ENCODE measurements around the gene DGKD.
A peak's percentile ranks its signal among the peaks of the same experiment; 100 is the strongest.
"Not testable (repeated sequence)": the region's sequence is repeated elsewhere in the genome, so short reads cannot be mapped to it uniquely, and the experiment has no call there.

Gene DGKD

DNA sequence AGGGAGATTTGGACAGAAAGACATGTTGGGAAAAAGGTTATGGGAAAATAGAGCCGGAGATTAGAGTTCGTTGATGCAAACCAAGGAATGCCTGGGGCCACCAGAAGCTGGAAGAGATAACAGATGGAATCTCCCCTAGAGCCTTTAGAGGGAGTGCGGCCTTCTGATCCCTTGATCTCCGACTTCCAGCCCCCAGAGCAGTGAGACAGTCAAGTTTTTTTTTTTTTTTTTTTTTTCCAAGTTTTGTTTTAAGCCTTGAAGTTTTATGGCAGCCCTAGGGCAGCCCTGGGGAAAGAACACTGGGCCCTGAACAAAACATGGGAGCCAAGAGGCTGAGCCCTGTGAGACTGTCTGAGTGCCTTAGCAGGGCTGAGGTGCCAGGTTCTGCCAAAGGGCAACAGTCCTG lies 6.5 kb downstream of the DGKD start:
- no peak for ATAC-seq

GRCh38 chr2:233361297-233361696 lies 7.0 kb downstream of the DGKD start:
- no peak for ATAC-seq
- DNase-seq = no peak

More for the DNA sequence above, 6.5 kb downstream of the DGKD start:
- DNase-seq = no peak

DNA sequence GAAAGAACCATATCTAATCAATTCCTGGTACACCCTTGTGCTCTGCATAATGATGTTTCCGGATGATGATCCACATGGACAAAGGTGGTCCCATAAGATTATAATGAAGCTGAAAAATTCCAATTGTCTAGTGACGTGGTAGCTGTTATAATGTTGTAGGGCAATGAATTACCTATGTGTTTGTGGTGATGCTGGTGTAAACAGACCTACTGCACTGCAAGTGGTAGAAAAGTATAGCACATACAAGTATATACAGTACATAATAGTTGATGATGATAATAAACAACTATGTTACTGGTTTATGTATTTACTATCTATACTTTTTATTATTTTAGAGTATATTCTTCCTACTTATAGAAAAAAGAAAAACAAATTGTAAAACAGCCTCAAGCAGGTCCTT lies 8.4 kb downstream of the DGKD start:
- ATAC-seq = no peak

DNA sequence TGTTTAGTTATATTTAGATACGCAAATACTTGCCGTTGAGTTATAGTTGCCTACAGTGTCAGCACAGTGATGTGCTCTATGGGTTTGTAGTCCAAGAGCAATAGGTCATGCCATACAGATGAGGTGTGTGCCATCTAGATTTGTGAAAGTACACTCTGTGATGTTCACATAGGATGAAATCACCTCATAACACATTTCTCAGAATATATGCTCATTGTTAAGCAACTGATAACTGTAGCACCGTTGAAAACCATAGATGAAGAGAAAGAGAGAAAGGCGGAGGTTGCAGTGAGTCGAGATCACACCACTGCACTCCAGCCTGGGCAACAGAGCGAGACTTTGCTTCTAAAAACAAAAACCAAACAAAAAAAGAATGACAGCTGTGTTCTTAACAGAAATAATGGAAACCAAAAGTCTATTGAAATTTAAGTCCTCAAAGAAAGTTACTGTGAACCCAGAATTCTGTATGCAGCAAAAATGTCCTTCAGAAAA lies 9.5 kb downstream of the DGKD start:
- DNase-seq (no peak), ATAC-seq (peak; percentile 30)

More for the DNA sequence above, 8.4 kb downstream of the DGKD start:
- no peak for DNase-seq

DNA sequence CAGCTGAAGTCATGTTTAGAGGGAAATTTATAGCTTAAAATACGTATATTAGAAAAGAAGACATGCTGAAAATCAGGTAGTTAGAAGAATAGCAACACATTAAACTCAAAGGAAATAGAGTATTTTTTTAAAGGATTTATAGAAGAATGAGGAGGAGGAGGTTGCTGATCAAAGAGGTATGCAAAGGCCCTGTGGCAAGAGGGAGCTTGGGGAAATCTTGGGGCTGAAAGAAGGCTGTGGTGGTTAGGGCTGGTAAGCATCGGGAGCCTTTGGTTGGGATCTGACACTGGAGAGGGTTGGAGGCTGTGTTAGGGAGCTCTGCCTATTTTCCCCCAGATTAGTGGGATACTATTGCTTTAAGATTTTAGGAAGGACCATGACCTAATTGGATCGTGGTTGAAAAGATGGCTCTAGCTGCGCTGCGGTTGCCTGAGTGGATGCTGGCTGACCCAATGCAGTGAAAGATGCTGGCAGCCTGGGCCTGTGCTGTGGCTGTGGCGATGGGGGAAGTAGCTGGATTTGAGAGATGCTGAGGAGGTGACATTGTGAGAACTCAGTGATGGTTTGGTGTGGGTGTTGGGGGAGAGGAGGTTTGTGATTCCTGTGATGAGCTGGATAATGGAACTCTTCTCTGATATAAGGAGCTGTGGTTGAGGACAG lies 11.7 kb downstream of the DGKD start:
- DNase-seq = no peak
- ATAC-seq = peak; percentile 40

GRCh38 chr2:233367586-233367985 lies 13.3 kb downstream of the DGKD start:
- no peak for DNase-seq
- ATAC-seq = no peak

DNA sequence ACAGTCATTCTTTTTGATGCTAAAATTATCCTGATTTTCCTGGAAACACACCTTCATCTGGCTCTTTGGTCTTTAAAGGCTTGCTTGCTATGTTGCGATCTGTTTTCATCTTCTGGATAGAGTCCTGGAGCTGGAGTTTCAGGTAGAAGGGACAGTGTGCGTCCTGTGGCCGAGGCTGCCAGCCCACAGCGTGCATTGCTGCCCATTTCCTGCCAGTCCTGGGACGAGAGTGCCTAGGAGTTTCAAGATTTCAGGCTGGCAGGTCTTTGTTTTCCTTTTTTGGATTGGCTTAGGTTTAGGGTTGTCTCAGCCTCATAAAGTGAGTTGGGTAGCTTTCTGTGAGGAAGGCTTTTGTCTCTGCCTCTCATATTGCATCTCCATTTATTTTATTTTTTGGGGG lies 14.5 kb downstream of the DGKD start:
- DNase-seq (no peak), ATAC-seq (no peak)

DNA sequence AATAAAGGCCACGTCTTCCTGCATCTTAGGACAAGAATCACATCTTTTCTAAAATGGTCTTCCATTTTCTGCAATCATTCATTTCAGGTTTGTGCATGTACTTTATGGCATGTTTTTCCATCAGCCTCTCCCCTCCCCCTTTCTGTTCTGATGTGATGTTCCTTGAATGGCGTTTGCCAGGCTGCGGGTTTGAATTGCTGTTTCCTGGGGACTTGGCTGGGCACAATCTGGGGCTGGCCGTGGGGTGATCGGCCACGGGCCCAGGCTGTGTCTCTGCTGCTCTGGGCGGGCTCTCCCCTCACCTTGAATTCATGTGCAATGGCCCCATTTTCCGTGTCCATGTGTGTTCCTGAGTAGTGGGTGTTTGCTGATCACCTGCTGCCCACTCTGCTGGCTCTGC lies 15.2 kb downstream of the DGKD start:
- DNase-seq (no peak), ATAC-seq (no peak)

GRCh38 chr2:233369897-233370685 lies 15.8 kb downstream of the DGKD start:
- ATAC-seq (no peak), DNase-seq (no peak)

GRCh38 chr2:233371641-233372040 lies 17.3 kb downstream of the DGKD start:
- ATAC-seq = no peak
- DNase-seq = no peak

GRCh38 chr2:233372855-233373254 lies 18.6 kb downstream of the DGKD start:
- DNase-seq = no peak
- ATAC-seq = no peak

- no peak for ATAC-seq
- DNase-seq = no peak
Observed at GRCh38 chr2:233373316-233373715, 19.0 kb downstream of the DGKD start.

DNA sequence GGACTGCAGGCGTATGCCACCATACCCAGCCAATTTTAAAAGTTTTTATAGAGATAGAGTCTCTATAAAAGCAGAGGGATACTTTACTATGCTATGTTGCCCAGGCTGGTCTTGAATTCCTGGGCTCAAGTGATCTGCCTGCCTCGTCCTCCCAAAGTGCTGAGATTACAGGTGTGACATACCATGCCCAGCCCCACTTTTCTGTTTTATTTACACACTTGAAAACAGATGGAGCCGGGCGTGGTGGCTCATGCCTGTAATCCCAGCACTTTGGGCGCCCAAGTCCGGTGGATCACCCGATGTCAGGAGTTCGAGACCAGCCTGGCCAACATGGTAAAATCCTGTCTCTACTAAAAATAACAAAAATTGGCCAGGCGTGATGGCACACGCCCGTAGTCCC lies 20.5 kb downstream of the DGKD start:
- DNase-seq, ATAC-seq: not testable (repeated sequence)

DNA sequence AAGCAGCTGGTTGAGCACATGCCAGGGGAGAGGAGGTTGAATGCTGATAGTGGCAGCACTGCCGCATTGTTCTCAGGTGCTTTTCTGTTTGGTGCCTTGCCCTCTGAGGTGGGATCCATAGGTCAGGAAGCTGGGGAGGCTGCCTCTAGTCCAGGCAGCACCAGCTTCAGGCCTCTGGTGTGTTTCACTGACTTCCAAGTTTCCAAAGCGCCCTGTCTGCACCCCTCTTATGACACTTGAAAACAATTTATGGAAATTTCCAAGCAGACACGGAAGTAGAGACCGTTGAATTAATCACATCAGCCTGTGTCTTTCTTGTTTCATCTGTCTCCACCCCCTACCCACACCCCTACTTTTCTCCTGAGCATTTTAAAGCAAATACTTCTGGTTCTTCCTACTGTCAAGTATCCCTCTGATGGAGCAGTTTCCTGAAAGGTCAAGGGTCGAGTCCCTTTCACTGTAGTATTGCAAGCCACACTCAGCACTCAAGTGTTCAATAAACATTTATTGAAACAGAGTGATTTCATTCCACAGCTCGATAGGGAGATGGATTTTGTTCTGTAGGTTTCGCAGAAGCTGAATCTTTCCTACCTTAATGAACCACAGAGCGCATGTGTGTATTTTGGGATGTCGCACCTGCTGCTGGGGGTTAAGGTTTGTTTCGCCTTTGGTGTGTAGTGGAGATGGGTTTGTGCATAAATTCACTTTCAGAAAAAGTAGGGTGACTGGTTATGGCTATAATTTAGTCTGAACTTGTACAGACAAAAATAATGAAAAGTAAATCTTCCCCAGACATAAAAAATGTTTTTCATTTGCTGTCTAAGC lies 21.4 kb downstream of the DGKD start:
- no peak for DNase-seq
- no peak for ATAC-seq

GRCh38 chr2:233379034-233379433 lies 24.7 kb downstream of the DGKD start:
- ATAC-seq = no peak
- DNase-seq = no peak

- ATAC-seq (no peak), DNase-seq (no peak)
Observed at GRCh38 chr2:233379441-233379840, 25.1 kb downstream of the DGKD start.

GRCh38 chr2:233380132-233380895 lies 26.0 kb downstream of the DGKD start:
- DNase-seq = no peak
- peak; percentile 24 for ATAC-seq

DNA sequence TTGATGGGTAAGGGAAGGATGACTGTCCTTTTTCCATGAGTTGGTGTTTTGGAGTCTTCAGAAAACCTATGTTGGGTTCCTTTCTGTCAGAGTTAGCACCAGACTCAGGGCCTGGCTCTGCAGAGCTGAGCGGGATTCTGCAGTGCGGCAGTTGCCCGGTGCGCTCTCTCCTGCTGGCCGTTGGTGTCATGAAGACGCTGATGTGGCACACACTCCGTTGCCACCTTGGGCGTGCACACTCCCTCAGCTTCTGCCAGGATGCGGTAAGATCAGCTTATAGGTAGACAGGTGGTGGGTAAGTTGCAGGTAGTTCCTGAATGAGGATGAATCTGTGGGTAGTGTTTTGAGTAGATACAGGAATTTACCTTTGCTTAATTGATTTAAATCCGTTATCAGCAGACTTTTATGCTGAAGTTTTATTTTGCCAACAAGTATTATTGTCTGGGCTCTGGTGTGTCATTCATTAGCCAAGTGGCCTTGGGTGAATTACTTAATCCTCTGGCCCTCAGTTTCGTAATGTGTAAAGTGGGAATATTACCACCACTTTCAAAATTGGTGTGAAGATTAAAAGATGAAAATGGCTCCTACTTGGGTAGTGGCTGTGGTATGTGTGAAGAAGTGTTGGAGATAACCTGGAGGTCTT lies 26.8 kb downstream of the DGKD start:
- no peak for ATAC-seq
- no peak for DNase-seq

GRCh38 chr2:233381638-233381995 lies 27.3 kb downstream of the DGKD start:
- ATAC-seq (no peak), DNase-seq (no peak)

DNA sequence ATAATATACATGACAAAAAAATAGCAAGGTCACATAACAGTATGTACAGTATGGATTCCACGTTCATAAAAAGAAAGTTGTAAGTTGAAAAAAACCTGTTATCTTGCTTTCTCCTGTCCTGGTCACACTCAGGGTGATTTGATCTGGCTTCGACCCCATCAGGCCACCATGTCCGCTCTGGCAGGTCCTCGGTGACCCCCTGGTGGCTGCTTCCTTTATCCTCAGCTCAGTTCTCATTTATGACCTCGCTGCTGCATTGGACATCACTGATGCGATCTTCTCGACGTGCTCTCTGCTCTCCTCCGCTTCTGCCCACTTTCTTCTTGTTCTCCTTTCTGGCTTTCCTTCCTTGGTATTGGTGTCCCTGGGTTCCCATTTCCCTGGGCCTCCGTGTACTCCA lies 29.7 kb downstream of the DGKD start:
- ATAC-seq = no peak
- no peak for DNase-seq

DNA sequence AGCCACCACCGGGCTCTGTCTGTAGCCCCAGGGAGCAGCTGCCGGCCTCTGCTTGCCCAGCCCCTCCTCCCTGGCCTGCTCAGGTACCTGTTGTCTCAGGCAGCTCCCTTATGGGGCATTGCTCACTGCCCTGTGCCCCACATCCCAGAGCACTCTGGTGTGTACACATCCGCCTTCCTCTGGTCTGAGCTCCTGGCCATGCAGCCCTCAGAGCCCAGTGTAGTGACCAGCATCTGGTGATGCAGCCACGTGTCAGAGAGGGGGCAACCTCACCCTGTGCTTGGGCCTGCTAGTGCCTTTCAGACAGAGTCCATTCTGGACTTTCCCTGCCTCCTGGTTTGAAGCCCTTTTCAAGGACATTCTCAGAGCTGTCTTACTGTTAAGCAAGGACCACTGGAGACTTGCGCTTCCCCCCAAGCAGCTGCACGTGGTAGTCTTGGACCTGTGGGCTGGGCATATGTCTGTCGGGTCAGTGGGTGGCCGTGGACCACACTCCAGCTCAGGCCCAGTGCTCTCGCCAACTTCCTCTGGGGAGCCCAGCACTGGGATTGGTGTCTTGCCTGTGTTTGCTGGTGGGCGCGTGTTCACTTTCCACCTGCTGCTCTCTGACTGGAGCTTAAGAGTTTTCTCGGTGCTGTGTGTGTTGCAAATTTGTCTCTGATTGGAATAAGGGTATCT lies 30.7 kb downstream of the DGKD start:
- DNase-seq (no peak), ATAC-seq (peak; percentile 6)

Measured in stimulated activated naive CD8-positive, alpha-beta T cell treated with anti-CD3 and anti-CD28 coated beads, Interleukin-15, Interleukin-2, amounts not matched to agents 100 U/mL and 50 U/mL, for 24 hours (primary cell).